A549 treated with CpdA at 1 μM for 4 hours (cell line): Measurements from ENCODE around the gene COMP. TPM values are rescaled to one million over a fixed set of nuclear protein-coding genes. Genes with fewer than 3 reads are reported as not detected.

Experiments used
- total RNA-seq: library from RNA; stranded (reverse); fragments of 200-300 nt; extraction: Qiagen RNA extraction; gene quantifications from 5 replicates; pipeline ENCODE4 v1.2.3, GENCODE V29; 2022; ENCODE audit warnings: low read depth

The COMP gene
- 0.03 TPM in 1 of 5 replicates, not detected in the others for total RNA-seq

DNA sequence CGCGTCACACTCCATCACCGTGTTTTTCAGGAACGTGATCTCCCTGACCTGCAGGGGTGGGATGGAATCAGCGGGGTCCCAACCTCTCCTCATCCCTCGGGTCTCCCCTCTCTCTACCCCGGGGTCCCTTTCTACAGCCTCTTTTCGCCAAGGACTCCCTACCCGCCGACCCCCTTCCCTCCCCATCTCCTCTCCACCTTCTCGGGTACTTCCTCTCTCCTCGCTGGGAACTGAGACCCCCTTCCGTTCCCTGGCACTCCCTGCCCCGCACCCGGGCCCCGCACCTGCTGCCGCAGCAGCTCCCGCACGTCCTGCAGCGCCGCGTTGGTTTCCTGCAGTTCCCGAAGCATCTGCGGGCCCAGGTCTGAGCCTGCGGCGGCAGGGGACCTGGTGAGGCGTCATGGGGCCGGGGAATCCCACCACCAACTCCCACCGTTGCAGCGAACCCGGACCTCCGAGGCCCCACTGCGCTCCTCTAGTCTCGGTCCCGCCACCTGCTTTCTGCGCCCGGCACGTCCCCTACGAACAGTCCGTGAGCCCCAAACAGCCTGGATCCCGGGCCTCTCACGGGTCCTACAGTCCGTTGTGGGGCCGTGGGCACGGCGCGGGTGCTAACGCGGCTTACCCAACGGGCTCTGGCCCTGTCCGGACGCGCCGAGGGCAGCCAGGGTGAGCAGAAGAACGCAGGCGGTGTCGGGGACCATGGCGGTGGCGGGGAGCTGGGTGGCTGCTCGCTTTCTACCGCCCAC lies at the start of gene COMP:
COMP (minus strand) TSS at position 740 of the 749 bp plus-strand sequence; CDS start at position 704, 36 bp downstream.

DNA sequence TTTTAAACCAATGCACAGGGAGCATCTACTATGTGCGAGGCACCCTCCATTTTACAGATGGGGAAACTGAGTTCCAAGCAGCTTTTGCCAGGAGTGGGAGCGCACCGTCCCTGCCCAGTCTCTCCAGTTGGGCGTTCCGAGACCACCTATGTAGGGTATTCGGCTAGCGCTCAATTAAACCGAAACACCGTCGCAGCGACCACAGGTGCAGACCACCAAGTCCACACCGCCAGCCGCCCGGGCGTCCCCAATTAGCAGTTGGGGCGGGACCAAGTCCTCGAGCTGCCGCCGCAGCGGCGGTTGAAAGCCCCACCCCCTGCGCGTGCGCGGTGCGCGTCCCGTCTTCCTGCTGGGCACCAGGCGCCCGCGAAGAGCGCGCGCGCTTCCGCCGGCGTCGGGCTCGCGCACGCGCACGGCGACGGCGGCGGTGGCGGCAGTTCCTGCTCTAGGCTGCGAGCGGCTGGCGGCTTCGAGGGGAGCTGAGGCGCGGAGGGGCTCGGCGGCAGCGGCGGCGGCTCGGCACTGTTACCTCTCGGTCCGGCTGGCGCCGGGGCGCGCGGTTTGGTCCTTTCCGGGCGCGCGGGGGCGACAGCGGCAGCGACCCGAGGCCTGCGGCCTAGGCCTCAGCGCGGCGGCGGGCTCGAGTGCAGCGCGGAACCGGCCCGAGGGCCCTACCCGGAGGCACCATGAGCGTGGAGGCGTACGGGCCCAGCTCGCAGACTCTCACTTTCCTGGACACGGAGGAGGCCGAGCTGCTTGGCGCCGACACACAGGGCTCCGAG lies 40.6 kb upstream of the COMP start, which contains the start of gene UPF1:
UPF1 (plus strand) TSS at position 436 of the 782 bp plus-strand sequence; CDS start at position 687, 251 bp downstream.

Other genes with a start within 250 kb of the COMP start
- 122 to 156 TPM (median 144 TPM) in 5 replicates for gene FKBP8, start 247.7 kb downstream of the COMP start, total RNA-seq
- gene KXD1, start 233.4 kb downstream of the COMP start, total RNA-seq, result 74.2 to 107 TPM (median 101 TPM) in 5 replicates
- 972 to 1,227 TPM (median 1,167 TPM) in 5 replicates for gene UBA52, start 219.4 kb downstream of the COMP start, total RNA-seq
- gene REX1BD, start 202.5 kb downstream of the COMP start, total RNA-seq, result 43.1 to 59.2 TPM (median 55.1 TPM) in 5 replicates
- 1.9 to 4.5 TPM (median 2.2 TPM) in 5 replicates for gene CRLF1, start 184.5 kb downstream of the COMP start, total RNA-seq
- gene TMEM59L, start 178.4 kb downstream of the COMP start, total RNA-seq, result 4.2 to 6.2 TPM (median 5.2 TPM) in 5 replicates
- gene KLHL26, start 154.3 kb downstream of the COMP start, total RNA-seq, result 2.3 to 3.8 TPM (median 3.1 TPM) in 5 replicates
- 3.9 to 5.7 TPM (median 4.5 TPM) in 5 replicates for gene CRTC1, start 107.6 kb downstream of the COMP start, total RNA-seq
- 34.8 to 45.2 TPM (median 43.2 TPM) in 5 replicates for gene UPF1, start 40.7 kb upstream of the COMP start, total RNA-seq
- gene CERS1, start 104.9 kb upstream of the COMP start, total RNA-seq, result 4.6 to 5.7 TPM (median 4.9 TPM) in 5 replicates
- gene COPE, start 128.1 kb upstream of the COMP start, total RNA-seq, result 139 to 168 TPM (median 157 TPM) in 5 replicates
- gene DDX49, start 128.4 kb upstream of the COMP start, total RNA-seq, result 29.4 to 49.1 TPM (median 43.7 TPM) in 5 replicates
- 26.2 to 33.6 TPM (median 31.9 TPM) in 5 replicates for gene HOMER3, start 149.9 kb upstream of the COMP start, total RNA-seq
- 25.3 to 35.4 TPM (median 31.5 TPM) in 5 replicates for gene SUGP2, start 242.2 kb upstream of the COMP start, total RNA-seq
- gene ARMC6, start 242.3 kb upstream of the COMP start, total RNA-seq, result 21.3 to 31.7 TPM (median 31.1 TPM) in 5 replicates